HCT116 (cell line): Measurements from ENCODE around the gene HOXC4.

ENCODE experiments used
- CEBPB ChIP-seq: IDR thresholded peaks from 2 replicates; pipeline ENCODE4 v1.6.1; 2012; ENCODE audit warnings: low read depth
- CTCF ChIP-seq, 3 experiments: fragments of 200-600 bp in 1 of 3; sonication (generic) in 1 of 3; IDR thresholded peaks in 2 of 3; conservative IDR thresholded peaks in 1 of 3; 2 replicates each; pipeline ENCODE4 v1.5.1; 2012 to 2017; ENCODE audit warnings: low read depth in 2 of 3, low read length in 2 of 3, antibody characterized with exemption in 1 of 3, borderline replicate concordance in 1 of 3, control low read depth in 1 of 3, mild to moderate bottlenecking in 1 of 3, mixed read lengths in 1 of 3, mixed run types in 1 of 3, moderate library complexity in 1 of 3; ENCODE audit not compliant: insufficient read depth in 1 of 3
- EZH2 ChIP-seq: fragments of 200-600 bp; sonication (generic); IDR thresholded peaks from 2 replicates; pipeline ENCODE4 v1.6.1; 2017; ENCODE audit warnings: antibody characterized with exemption, mixed run types
- FOSL1 ChIP-seq: IDR thresholded peaks from 2 replicates; pipeline ENCODE4 v1.6.1; 2012; ENCODE audit warnings: low read depth
- JUND ChIP-seq: IDR thresholded peaks from 2 replicates; pipeline ENCODE4 v1.6.1; 2012
- POLR2A ChIP-seq: IDR thresholded peaks from 2 replicates; pipeline ENCODE4 v1.7.0; 2011; ENCODE audit warnings: borderline replicate concordance; ENCODE audit not compliant: insufficient read depth, insufficient read length; ENCODE audit errors: extremely low read depth
- POLR2AphosphoS5 ChIP-seq: IDR thresholded peaks from 2 replicates; pipeline ENCODE4 v1.6.1; 2011; ENCODE audit warnings: mild to moderate bottlenecking, low read depth, low read length, moderate library complexity
- SP1 ChIP-seq: IDR thresholded peaks from 2 replicates; pipeline ENCODE4 v1.6.1; 2012; ENCODE audit warnings: low read depth
- YY1 ChIP-seq: IDR thresholded peaks from 2 replicates; pipeline ENCODE4 v1.6.1; 2011; ENCODE audit warnings: low read length, low read depth, moderate library complexity, mild to moderate bottlenecking; ENCODE audit not compliant: insufficient replicate concordance; ENCODE audit errors: extremely low read depth
- ZNF274 ChIP-seq: fragments of 200-500 bp; sonication (Bioruptor generic); IDR thresholded peaks from 2 replicates; pipeline ENCODE4 v1.6.1; 2014; ENCODE audit warnings: mild to moderate bottlenecking, low read depth, low read length, inconsistent platforms
- TF ChIP-seq, protein P1 (sequence below): IDR thresholded peaks from 2 replicates; pipeline ENCODE4 v1.6.1; 2012
- TF ChIP-seq, protein P2 (sequence below): IDR thresholded peaks from 2 replicates; pipeline ENCODE4 v1.6.1; 2012; ENCODE audit warnings: low read depth

DNA sequence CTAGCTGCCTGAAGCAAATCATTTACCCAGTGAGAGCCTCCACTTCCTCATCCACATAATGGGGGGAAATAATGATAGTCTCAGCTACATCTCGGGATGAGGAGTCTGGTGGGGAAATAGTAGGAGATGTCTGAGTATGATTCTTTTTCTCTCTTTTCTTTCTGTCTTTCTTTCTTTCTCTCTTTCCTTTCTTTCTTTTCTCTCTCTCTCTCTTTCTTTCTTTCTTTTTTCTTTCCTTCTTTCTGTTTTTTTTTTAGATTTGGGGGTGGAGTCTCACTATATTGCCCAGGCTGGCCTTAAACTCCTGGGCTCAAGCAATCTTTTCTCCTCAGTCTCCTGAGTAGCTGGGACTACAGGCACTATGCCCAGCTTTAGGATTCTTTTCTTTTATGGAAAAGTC is 12.8 kb downstream of the HOXC4 start:
- TF ChIP-seq CTCF (IDR thresholded peaks at IDR 0.05 in 2 of 3, conservative IDR thresholded peaks at IDR 0.05 in 1 of 3; ENCODE audit: borderline replicate concordance in 1 of 3, insufficient read depth in 1 of 3, low read depth in 2 of 3, low read length in 2 of 3) (no peak), SP1 (no peak), POLR2AphosphoS5 (no peak), ZNF274 (no peak), POLR2A (no peak), EZH2 (no peak), CEBPB (no peak), YY1 (no peak), JUND (no peak), FOSL1 (no peak)
- TF ChIP-seq, protein P1, sequence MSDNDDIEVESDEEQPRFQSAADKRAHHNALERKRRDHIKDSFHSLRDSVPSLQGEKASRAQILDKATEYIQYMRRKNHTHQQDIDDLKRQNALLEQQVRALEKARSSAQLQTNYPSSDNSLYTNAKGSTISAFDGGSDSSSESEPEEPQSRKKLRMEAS: no peak
- TF ChIP-seq, protein P2, sequence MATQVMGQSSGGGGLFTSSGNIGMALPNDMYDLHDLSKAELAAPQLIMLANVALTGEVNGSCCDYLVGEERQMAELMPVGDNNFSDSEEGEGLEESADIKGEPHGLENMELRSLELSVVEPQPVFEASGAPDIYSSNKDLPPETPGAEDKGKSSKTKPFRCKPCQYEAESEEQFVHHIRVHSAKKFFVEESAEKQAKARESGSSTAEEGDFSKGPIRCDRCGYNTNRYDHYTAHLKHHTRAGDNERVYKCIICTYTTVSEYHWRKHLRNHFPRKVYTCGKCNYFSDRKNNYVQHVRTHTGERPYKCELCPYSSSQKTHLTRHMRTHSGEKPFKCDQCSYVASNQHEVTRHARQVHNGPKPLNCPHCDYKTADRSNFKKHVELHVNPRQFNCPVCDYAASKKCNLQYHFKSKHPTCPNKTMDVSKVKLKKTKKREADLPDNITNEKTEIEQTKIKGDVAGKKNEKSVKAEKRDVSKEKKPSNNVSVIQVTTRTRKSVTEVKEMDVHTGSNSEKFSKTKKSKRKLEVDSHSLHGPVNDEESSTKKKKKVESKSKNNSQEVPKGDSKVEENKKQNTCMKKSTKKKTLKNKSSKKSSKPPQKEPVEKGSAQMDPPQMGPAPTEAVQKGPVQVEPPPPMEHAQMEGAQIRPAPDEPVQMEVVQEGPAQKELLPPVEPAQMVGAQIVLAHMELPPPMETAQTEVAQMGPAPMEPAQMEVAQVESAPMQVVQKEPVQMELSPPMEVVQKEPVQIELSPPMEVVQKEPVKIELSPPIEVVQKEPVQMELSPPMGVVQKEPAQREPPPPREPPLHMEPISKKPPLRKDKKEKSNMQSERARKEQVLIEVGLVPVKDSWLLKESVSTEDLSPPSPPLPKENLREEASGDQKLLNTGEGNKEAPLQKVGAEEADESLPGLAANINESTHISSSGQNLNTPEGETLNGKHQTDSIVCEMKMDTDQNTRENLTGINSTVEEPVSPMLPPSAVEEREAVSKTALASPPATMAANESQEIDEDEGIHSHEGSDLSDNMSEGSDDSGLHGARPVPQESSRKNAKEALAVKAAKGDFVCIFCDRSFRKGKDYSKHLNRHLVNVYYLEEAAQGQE: no peak
